Coronary artery (tissue), 2 donors: ENCODE measurements around the gene KCNH1.

ENCODE experiments used
- DNase-seq: peaks from one replicate; pipeline ENCODE4 v3.0.0-alpha.2; 2017; ENCODE audit warnings: low spot score
- H3K27ac ChIP-seq, 2 donors: fragments of 200-600 bp; sonication (generic); one replicate each; pipeline ENCODE4 v1.5.1; 2016 to 2019
- H3K4me3 ChIP-seq: fragments of 200-600 bp; sonication (generic); 2 replicates; pipeline ENCODE4 v1.5.1; 2016; ENCODE audit warnings: mild to moderate bottlenecking, moderate library complexity
- TF ChIP-seq, protein P1 (sequence below): fragments of 200-600 bp; sonication (generic); IDR thresholded peaks from one replicate; pipeline ENCODE4 v1.5.1; 2019; ENCODE audit warnings: antibody characterized with exemption

Gene KCNH1

DNA sequence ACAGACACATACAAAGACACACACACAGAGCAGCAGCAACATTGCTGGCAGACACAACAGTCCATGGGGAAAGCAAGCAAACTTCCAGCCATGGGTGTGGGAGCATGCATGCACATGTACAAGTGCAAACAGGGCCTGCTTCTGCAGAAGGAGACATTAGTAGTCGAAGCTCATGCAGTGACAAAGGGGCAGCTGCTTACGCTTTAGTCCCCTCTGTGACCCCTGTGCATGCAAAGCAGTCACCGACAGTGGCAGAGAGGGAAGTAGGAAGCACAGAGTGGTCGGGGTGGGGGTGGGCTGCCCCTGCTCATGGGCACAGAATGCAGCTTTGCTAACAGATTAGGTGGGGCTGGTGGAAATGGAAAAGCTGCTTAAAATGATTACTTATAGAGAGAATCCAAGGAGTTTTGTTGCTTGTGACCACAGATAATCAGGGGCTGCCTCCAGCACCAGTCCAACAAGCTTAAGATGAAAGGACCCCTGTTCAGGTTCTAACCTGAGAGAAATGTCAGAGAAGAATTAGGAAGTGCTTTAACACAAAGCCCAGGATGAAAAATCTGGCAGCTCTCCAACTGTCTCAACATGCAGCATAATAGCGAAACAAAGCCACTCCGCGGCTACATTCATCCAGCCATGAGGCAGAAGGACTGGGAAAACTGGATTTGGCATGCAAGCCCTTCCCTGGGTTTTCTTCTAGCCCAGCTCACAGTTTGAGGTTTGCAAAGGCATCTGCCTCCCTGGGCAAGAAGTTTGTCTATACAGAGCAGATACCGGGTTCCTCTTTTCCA lies 378.9 kb downstream of the KCNH1 start:
- H3K4me3 ChIP-seq: no peak overlapping the region
- TF ChIP-seq, protein P1, sequence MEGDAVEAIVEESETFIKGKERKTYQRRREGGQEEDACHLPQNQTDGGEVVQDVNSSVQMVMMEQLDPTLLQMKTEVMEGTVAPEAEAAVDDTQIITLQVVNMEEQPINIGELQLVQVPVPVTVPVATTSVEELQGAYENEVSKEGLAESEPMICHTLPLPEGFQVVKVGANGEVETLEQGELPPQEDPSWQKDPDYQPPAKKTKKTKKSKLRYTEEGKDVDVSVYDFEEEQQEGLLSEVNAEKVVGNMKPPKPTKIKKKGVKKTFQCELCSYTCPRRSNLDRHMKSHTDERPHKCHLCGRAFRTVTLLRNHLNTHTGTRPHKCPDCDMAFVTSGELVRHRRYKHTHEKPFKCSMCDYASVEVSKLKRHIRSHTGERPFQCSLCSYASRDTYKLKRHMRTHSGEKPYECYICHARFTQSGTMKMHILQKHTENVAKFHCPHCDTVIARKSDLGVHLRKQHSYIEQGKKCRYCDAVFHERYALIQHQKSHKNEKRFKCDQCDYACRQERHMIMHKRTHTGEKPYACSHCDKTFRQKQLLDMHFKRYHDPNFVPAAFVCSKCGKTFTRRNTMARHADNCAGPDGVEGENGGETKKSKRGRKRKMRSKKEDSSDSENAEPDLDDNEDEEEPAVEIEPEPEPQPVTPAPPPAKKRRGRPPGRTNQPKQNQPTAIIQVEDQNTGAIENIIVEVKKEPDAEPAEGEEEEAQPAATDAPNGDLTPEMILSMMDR: no peak
- H3K27ac ChIP-seq: no peak overlapping the region
- DNase-seq: no peak

GRCh38 chr1:210751911-210752310 lies 382.0 kb downstream of the KCNH1 start:
- H3K4me3 ChIP-seq: no peak overlapping the region
- TF ChIP-seq, protein P1: no peak
- H3K27ac ChIP-seq: no peak overlapping the region
- no peak for DNase-seq

GRCh38 chr1:210750468-210750867 lies 383.5 kb downstream of the KCNH1 start:
- no peak overlapping the region for H3K27ac ChIP-seq
- no peak for DNase-seq
- TF ChIP-seq, protein P1: no peak
- no peak overlapping the region for H3K4me3 ChIP-seq

DNA sequence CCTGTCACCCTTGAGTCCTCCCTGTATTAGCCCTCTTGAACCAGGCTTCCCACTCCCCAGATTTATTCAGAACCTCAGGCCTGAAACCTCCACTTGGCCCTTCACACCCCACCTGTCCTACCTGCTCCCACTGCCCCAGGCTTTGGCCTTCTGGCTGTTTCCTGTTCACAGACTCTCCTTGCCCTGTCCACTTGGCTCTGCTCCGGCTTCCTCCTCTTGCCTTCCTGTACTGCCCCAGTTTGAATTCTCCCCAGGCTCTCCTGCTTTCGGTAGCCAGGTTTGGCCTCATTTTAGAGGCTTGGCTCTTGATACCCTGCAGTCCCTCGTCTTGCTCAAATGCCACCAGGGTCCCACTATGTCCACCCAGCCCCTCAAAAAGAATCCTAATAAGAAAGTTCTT lies 385.2 kb downstream of the KCNH1 start:
- no peak overlapping the region for H3K27ac ChIP-seq
- DNase-seq: no peak
- no peak overlapping the region for H3K4me3 ChIP-seq
- TF ChIP-seq, protein P1: no peak

- H3K4me3 ChIP-seq: no peak overlapping the region
- TF ChIP-seq, protein P1: no peak
- H3K27ac ChIP-seq: no peak overlapping the region
- no peak for DNase-seq
Measured at GRCh38 chr1:210747890-210748289, 386.1 kb downstream of the KCNH1 start.

- no peak for DNase-seq
- no peak overlapping the region for H3K27ac ChIP-seq
- H3K4me3 ChIP-seq: no peak overlapping the region
- TF ChIP-seq, protein P1: no peak
Measured at GRCh38 chr1:210747112-210747511, 386.8 kb downstream of the KCNH1 start.

DNA sequence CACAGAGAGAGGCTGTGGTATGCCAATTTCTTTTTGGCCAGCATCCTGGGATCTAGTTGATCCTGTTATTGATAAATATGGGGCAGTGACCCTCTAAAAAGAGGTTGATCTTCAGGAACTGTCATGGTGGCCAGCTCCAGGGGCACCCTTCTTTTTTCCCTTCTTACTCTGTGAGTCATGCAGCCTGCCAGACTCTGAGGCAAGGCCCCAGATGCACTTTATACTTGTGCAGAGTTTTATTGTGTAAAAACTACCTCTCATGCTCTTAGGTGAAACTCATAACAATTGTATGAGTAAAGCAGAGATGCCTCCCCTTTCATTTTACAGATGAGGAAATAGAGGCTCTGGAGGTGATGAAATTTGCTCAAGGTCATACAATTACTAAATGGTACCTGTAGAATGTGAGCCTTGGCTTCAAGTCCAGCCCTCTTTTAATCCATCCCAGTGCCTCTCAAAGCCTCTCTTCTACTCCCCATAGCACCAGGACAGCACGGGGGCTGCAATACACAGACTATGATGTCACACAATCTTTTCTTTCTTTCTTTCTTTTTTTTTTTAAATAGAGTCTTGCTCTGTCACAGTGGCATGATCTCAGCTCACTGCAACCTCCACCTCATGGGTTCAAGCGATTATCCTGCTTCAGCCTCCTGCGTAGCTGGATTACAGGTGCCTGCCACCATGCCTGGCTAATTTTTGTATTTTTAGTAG lies 387.8 kb downstream of the KCNH1 start:
- Histone ChIP-seq H3K27ac (no peak overlapping the region), H3K4me3 (no peak overlapping the region)
- no peak for DNase-seq
- TF ChIP-seq, protein P1: no peak
